CD1c-positive myeloid dendritic cell (primary cell): ENCODE data around the gene NHEJ1.

Source experiments
- DNase-seq: peaks from one replicate; pipeline ENCODE4 v3.0.0-alpha.2; 2016; ENCODE audit errors: extremely low spot score

The NHEJ1 gene

GRCh38 chr2:219087848-219088247 lies 72.8 kb downstream of the NHEJ1 start:
- no peak for DNase-seq

- DNase-seq = no peak
Measured at GRCh38 chr2:219087361-219087760, 73.3 kb downstream of the NHEJ1 start.

DNA sequence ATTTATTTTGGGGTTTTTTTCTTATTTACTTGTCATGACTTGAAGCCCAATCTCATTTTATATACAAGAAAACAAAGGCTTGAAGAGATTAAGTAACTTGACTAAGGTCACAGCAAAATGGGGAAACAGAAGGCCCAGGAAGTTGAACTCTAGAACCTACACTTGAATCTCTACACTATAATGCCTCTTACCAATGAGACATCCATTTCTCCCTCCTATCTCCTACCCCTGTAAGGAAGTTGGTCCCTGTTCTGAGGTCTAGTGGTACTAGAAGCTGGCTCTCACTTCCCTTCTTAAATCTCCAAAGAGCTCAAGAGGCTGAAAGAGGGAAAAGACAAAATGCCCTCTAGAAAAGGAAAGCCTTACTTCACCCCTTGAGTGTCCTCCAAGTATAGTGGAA lies 74.4 kb downstream of the NHEJ1 start:
- peak; percentile 71 for DNase-seq

DNA sequence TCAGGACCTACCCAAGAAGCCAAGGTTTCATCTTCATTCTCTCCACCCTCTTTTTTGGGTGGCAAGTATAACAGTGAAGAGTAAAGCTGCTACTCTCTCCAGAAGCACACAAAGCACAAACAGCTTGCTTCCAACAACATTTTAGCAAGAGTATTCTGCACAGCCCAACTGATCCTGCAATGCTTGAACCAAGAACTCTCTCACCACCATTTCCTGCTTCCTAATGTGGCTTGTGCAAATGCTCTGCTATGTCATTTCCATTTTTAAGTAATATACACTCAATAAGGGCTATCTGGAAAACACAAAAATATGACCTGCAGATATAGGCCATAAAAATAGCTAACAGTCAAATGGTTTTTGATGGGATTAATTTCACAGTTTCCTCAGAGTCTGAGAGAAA lies 75.8 kb downstream of the NHEJ1 start:
- DNase-seq = no peak

- no peak for DNase-seq
Measured at GRCh38 chr2:219082332-219082958, 78.2 kb downstream of the NHEJ1 start.

GRCh38 chr2:219081701-219082331 lies 78.8 kb downstream of the NHEJ1 start:
- DNase-seq = peak; percentile 61

DNA sequence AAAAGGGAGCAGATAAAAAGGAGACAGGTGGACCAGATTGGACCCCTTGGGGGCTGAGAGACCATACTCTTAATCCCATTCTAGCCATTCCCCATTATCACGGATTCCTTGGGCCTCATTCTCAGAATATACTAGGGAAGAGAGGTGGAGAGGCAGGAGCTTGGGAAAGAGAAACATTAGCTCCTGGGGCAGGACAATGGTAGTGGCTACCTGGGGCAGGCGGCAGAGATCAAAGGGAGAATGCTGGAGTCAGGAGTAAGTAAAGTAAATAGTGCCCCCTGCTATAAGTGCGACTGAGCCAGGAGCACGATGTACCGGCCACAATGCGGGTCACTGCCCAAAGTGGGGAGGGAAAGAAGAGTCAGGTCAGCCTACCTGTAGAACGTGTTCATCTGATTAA lies 79.5 kb downstream of the NHEJ1 start:
- no peak for DNase-seq

DNA sequence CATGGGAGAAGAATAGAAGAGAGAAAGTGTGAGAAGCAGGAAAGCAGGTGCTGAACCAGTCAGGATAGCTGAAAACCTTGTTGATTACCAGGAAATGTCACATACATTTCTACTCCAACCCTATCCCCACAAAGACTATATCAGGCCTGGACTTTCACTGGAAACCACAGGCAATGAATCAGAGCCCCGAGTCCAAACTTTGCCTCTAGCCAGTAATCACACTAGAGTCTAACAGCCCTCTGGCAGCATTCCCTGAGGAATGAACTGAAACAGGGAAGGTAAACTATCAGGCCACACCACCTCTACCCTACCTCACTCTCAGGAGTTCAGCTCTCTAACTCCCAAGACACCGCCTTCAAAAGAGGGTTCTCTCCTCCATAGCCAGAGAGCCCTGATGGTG lies 81.2 kb downstream of the NHEJ1 start:
- DNase-seq = no peak

DNA sequence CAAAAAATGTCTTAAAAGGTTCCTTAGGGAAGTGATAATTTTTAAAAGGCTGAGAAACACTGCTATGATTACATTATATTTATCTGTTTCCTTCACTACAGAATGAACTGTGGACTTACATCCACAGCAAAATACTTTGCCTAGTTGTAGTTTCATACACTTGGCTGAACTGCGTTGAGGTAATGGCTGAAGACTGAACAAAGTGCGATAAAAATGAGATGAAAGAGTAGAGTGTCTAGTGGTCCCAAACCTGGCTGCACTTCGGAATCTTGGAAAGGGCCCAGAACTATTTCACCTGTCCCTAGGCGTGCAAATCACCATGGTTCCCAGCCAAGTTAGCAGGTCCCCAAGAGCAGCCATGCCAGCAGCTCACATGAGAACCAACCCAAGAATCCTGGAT lies 81.7 kb downstream of the NHEJ1 start:
- no peak for DNase-seq

- DNase-seq = no peak
Measured at GRCh38 chr2:219078126-219078525, 82.5 kb downstream of the NHEJ1 start.

GRCh38 chr2:219076253-219076652 lies 84.4 kb downstream of the NHEJ1 start:
- DNase-seq = peak; percentile 83

DNA sequence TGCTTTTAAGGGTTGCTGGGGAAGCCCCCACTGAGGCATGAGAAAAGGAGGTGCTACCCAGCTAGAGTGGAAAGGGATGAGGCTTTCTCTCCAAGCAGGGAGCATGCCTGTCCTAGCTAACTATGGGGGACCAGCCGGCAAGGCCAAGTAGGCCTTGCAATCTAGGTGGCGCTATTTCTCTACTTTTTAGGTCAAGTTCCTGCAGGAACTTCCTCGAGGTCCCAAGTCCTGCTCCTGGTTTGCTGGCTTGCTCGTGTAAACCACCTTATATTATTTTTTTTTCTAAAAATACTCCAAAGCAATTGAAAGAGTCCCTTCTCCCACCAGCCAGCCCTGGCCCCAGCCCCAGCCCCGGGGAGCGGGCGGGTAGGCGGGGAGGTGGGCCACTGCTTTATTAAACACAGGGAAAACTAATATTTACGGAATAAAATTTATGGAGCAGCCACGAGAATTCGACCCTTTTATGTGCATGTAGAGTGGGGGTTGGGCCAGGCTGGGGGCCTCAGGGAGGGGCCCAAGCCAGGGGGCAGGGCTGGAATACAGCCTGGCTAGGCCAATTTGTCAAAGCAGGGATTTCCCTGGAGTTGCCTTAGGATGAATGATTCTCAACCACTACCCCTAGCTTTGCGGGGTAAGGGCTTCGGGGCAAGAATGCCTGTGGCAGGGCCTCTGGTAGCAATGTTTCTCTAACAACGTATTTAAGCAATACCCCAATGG lies 87.0 kb downstream of the NHEJ1 start:
- peak; percentile 88 for DNase-seq

DNA sequence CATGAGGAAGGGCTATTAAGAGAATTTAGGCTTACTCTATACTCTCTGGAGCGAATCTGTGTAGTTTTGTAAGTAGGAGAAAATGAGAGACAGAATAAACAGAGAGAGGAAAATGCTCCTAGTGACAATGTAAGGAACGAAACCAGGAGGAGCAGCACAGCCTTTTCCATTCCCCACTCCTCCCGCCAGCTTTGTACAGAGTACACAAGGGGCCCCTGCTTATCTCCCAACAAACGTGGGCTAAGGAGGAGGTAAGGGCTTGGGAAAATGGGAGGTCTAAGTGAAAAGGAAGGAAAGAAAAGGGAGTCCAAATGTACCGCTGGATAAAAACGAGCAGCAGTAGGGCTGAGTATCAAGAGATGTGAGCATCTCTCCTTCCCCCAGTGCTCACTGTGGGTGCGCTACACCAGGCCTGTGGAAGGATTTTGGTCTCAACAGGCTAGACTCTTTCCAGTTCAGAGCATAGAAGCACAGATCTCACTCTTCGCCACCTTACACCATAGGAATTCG lies 87.8 kb downstream of the NHEJ1 start:
- DNase-seq = no peak

- DNase-seq = no peak
Measured at GRCh38 chr2:219071131-219071816, 89.3 kb downstream of the NHEJ1 start.

- DNase-seq = no peak
Measured at GRCh38 chr2:219065484-219065883, 95.1 kb downstream of the NHEJ1 start.

- no peak for DNase-seq
Measured at GRCh38 chr2:219062081-219062480, 98.5 kb downstream of the NHEJ1 start.

GRCh38 chr2:219060821-219061791 lies 99.5 kb downstream of the NHEJ1 start, which contains the start of gene IHH:
TSS of gene IHH (minus strand) at chr2:219060921. CDS start at chr2:219060467, 454 bp downstream.
- DNase-seq = no peak

- no peak for DNase-seq
Measured at GRCh38 chr2:219059725-219060682, 100.6 kb downstream of the NHEJ1 start.

GRCh38 chr2:219059375-219059724 lies 101.3 kb downstream of the NHEJ1 start:
- DNase-seq = no peak
